Karpas-422 (cell line): ENCODE data around the gene FAM162A. TPM values are rescaled to one million over a fixed set of nuclear protein-coding genes. Genes with fewer than 3 reads are reported as not detected.

ENCODE experiments used
- DNase-seq: peaks from one replicate; pipeline ENCODE4 v3.0.0-alpha.2; 2015
- H2AFZ ChIP-seq: fragments of 200-600 bp; sonication (generic); 2 replicates; pipeline ENCODE4 v1.6.1; 2014; ENCODE audit warnings: antibody characterized with exemption, low read length, mixed read lengths
- H3K27ac ChIP-seq: fragments of 200-600 bp; sonication (generic); 2 replicates; pipeline ENCODE4 v1.5.1; 2014; ENCODE audit warnings: mild to moderate bottlenecking, low read length, moderate library complexity
- H3K27me3 ChIP-seq: fragments of 200-600 bp; sonication (generic); 2 replicates; pipeline ENCODE4 v1.6.1; 2014; ENCODE audit warnings: low read length, mixed read lengths
- H3K36me3 ChIP-seq: fragments of 200-600 bp; sonication (generic); 2 replicates; pipeline ENCODE4 v1.6.1; 2014; ENCODE audit warnings: low read length, mixed read lengths; ENCODE audit not compliant: insufficient read depth
- H3K4me1 ChIP-seq: fragments of 200-600 bp; sonication (generic); 2 replicates; pipeline ENCODE4 v1.6.1; 2014; ENCODE audit warnings: mild to moderate bottlenecking, low read length, mixed read lengths
- H3K4me2 ChIP-seq: fragments of 200-600 bp; sonication (generic); 2 replicates; pipeline ENCODE4 v1.6.1; 2014; ENCODE audit warnings: low read length, low read depth, mild to moderate bottlenecking; ENCODE audit not compliant: poor library complexity, severe bottlenecking
- H3K4me3 ChIP-seq: fragments of 200-600 bp; sonication (generic); 2 replicates; pipeline ENCODE4 v1.5.1; 2014; ENCODE audit warnings: mild to moderate bottlenecking, antibody characterized with exemption, low read length, mixed read lengths
- H3K79me2 ChIP-seq: fragments of 200-600 bp; sonication (generic); 2 replicates; pipeline ENCODE4 v1.6.1; 2014; ENCODE audit warnings: mild to moderate bottlenecking, low read length, mixed read lengths
- H3K9ac ChIP-seq: fragments of 200-600 bp; sonication (generic); 2 replicates; pipeline ENCODE4 v1.6.0; 2014; ENCODE audit warnings: low read length
- H3K9me2 ChIP-seq: fragments of 200-600 bp; sonication (generic), shearing (Covaris generic); replicated peaks from 2 replicates; pipeline ENCODE4 v1.6.0; 2014; ENCODE audit warnings: mild to moderate bottlenecking, low read length, moderate library complexity; ENCODE audit not compliant: insufficient read depth
- H3K9me3 ChIP-seq: fragments of 300-700, 200-600 bp; sonication (generic); 2 replicates; pipeline ENCODE4 v1.6.1; 2014; ENCODE audit warnings: low read length, mixed read lengths
- H4K20me1 ChIP-seq: fragments of 200-600 bp; sonication (generic); 2 replicates; pipeline ENCODE4 v1.6.1; 2014; ENCODE audit warnings: mild to moderate bottlenecking, antibody characterized with exemption, low read length, low read depth; ENCODE audit not compliant: insufficient read depth
- total RNA-seq: library from RNA; depleted of rRNA; stranded (reverse); fragments of >200 nt; shearing (Covaris generic); gene quantifications from 2 replicates; pipeline ENCODE4 v1.2.3, GENCODE V29; 2014; ENCODE audit warnings: low replicate concordance

The FAM162A gene
- total RNA-seq, 1 experiment from 2014 or later = 197 TPM

GRCh38 chr3:122405015-122405414 is 21.0 kb downstream of the FAM162A start:
- no peak overlapping the region for H3K9ac ChIP-seq
- H3K9me2 ChIP-seq = no peaks in the 10 kb centered on the region
- H3K27ac ChIP-seq = no peak overlapping the region
- DNase-seq = no peak
- H3K36me3 ChIP-seq = peaks cover 70% of the 10 kb centered on the region
- H3K79me2 ChIP-seq = peaks cover 53% of the 10 kb centered on the region
- no peak overlapping the region for H3K4me2 ChIP-seq
- H3K27me3 ChIP-seq = no peaks in the 10 kb centered on the region
- H3K4me1 ChIP-seq = peaks cover 46% of the 10 kb centered on the region
- no peaks in the 10 kb centered on the region for H4K20me1 ChIP-seq
- H2AFZ ChIP-seq = no peak overlapping the region
- no peak overlapping the region for H3K4me3 ChIP-seq
- H3K9me3 ChIP-seq = no peaks in the 10 kb centered on the region

GRCh38 chr3:122406198-122406597 is 22.2 kb downstream of the FAM162A start:
- no peak overlapping the region for H3K9ac ChIP-seq
- H3K36me3 ChIP-seq = peaks cover 82% of the 10 kb centered on the region
- H3K79me2 ChIP-seq = peaks cover 59% of the 10 kb centered on the region
- 0 out of 2 replicates have a peak overlapping the region, but pooled peaks have one; percentile 21 for H3K27ac ChIP-seq
- H3K27me3 ChIP-seq = no peaks in the 10 kb centered on the region
- H3K9me3 ChIP-seq = no peaks in the 10 kb centered on the region
- H2AFZ ChIP-seq = no peak overlapping the region
- H3K9me2 ChIP-seq = no peaks in the 10 kb centered on the region
- no peak overlapping the region for H3K4me3 ChIP-seq
- no peaks in the 10 kb centered on the region for H4K20me1 ChIP-seq
- DNase-seq = no peak
- H3K4me2 ChIP-seq = no peak overlapping the region
- peaks cover 46% of the 10 kb centered on the region for H3K4me1 ChIP-seq

GRCh38 chr3:122407946-122408345 is 24.0 kb downstream of the FAM162A start:
- H3K27ac ChIP-seq = no peak overlapping the region
- H3K79me2 ChIP-seq = peaks cover 53% of the 10 kb centered on the region
- H3K27me3 ChIP-seq = no peaks in the 10 kb centered on the region
- H4K20me1 ChIP-seq = no peaks in the 10 kb centered on the region
- no peaks in the 10 kb centered on the region for H3K9me3 ChIP-seq
- H3K9ac ChIP-seq = no peak overlapping the region
- no peak overlapping the region for H3K4me3 ChIP-seq
- no peak for DNase-seq
- no peak overlapping the region for H3K4me2 ChIP-seq
- peaks cover 89% of the 10 kb centered on the region for H3K36me3 ChIP-seq
- no peaks in the 10 kb centered on the region for H3K9me2 ChIP-seq
- no peak overlapping the region for H2AFZ ChIP-seq
- H3K4me1 ChIP-seq = peaks cover 46% of the 10 kb centered on the region

GRCh38 chr3:122409446-122409845 is 25.5 kb downstream of the FAM162A start:
- Histone ChIP-seq H3K4me1 (peaks cover 53% of the 10 kb centered on the region), H2AFZ (no peak overlapping the region), H4K20me1 (no peaks in the 10 kb centered on the region), H3K9me2 (no peaks in the 10 kb centered on the region), H3K4me2 (no peak overlapping the region), H3K27me3 (no peaks in the 10 kb centered on the region), H3K79me2 (peaks cover 50% of the 10 kb centered on the region), H3K9me3 (no peaks in the 10 kb centered on the region), H3K27ac (no peak overlapping the region), H3K36me3 (peaks cover 75% of the 10 kb centered on the region), H3K9ac (no peak overlapping the region), H3K4me3 (no peak overlapping the region)
- DNase-seq = no peak

GRCh38 chr3:122410111-122410510 is 26.1 kb downstream of the FAM162A start:
- H2AFZ ChIP-seq = no peak overlapping the region
- peaks cover 46% of the 10 kb centered on the region for H3K79me2 ChIP-seq
- peaks cover 57% of the 10 kb centered on the region for H3K4me1 ChIP-seq
- H4K20me1 ChIP-seq = no peaks in the 10 kb centered on the region
- H3K9me2 ChIP-seq = no peaks in the 10 kb centered on the region
- H3K9me3 ChIP-seq = no peaks in the 10 kb centered on the region
- H3K4me3 ChIP-seq = no peak overlapping the region
- H3K9ac ChIP-seq = no peak overlapping the region
- H3K27me3 ChIP-seq = no peaks in the 10 kb centered on the region
- H3K27ac ChIP-seq = no peak overlapping the region
- H3K4me2 ChIP-seq = no peak overlapping the region
- H3K36me3 ChIP-seq = peaks cover 68% of the 10 kb centered on the region
- no peak for DNase-seq

- no peaks in the 10 kb centered on the region for H3K9me3 ChIP-seq
- H3K4me3 ChIP-seq = no peak overlapping the region
- H2AFZ ChIP-seq = no peak overlapping the region
- no peak overlapping the region for H3K27ac ChIP-seq
- H3K4me1 ChIP-seq = peaks cover 53% of the 10 kb centered on the region
- no peaks in the 10 kb centered on the region for H4K20me1 ChIP-seq
- no peaks in the 10 kb centered on the region for H3K9me2 ChIP-seq
- H3K9ac ChIP-seq = no peak overlapping the region
- H3K36me3 ChIP-seq = peaks cover 63% of the 10 kb centered on the region
- H3K27me3 ChIP-seq = no peaks in the 10 kb centered on the region
- no peak for DNase-seq
- peaks cover 40% of the 10 kb centered on the region for H3K79me2 ChIP-seq
- no peak overlapping the region for H3K4me2 ChIP-seq
These were observed 26.7 kb downstream of the FAM162A start for GRCh38 chr3:122410639-122411038.

GRCh38 chr3:122414391-122414790 is 30.4 kb downstream of the FAM162A start:
- H3K9ac ChIP-seq = peak overlapping the region; percentile 77
- H3K36me3 ChIP-seq = peaks cover 29% of the 10 kb centered on the region; the same call in 1 of the 2 replicates
- H3K9me2 ChIP-seq = no peaks in the 10 kb centered on the region
- H3K4me3 ChIP-seq = peak overlapping the region; percentile 85
- no peak overlapping the region for H2AFZ ChIP-seq
- peaks cover 34% of the 10 kb centered on the region for H3K4me1 ChIP-seq
- DNase-seq = no peak
- peaks cover 48% of the 10 kb centered on the region for H3K79me2 ChIP-seq
- H3K4me2 ChIP-seq = peak overlapping the region; percentile 90
- no peaks in the 10 kb centered on the region for H4K20me1 ChIP-seq
- H3K27ac ChIP-seq = 0 out of 2 replicates have a peak overlapping the region, but pooled peaks have one; percentile 25
- no peaks in the 10 kb centered on the region for H3K27me3 ChIP-seq
- H3K9me3 ChIP-seq = no peaks in the 10 kb centered on the region

- H3K27ac ChIP-seq = peak overlapping the region; percentile 81
- H3K4me1 ChIP-seq = peaks cover 34% of the 10 kb centered on the region
- no peaks in the 10 kb centered on the region for H4K20me1 ChIP-seq
- H3K4me3 ChIP-seq = peak overlapping the region; percentile 85
- H3K9ac ChIP-seq = peak overlapping the region; percentile 77
- H3K4me2 ChIP-seq = peak overlapping the region; percentile 90
- peaks cover 22% of the 10 kb centered on the region; the same call in 1 of the 2 replicates for H3K36me3 ChIP-seq
- H3K27me3 ChIP-seq = no peaks in the 10 kb centered on the region
- no peaks in the 10 kb centered on the region for H3K9me3 ChIP-seq
- peaks cover 46% of the 10 kb centered on the region for H3K79me2 ChIP-seq
- no peaks in the 10 kb centered on the region for H3K9me2 ChIP-seq
- peak overlapping the region; percentile 33; the same call in 1 of the 2 replicates for H2AFZ ChIP-seq
- DNase-seq = peak; percentile 91
These were observed 31.2 kb downstream of the FAM162A start for GRCh38 chr3:122415104-122415744.
